Kidney (tissue), 14 donors: ENCODE measurements around the gene IL17C. TPM values are rescaled to one million over a fixed set of nuclear protein-coding genes. Genes with fewer than 3 reads are reported as not detected.
"Not testable (repeated sequence)": the region's sequence is repeated elsewhere in the genome, so short reads cannot be mapped to it uniquely, and the experiment has no call there.

ENCODE experiments used
- DNase-seq, 5 donors: peaks; one replicate each; pipeline ENCODE4 v3.0.0-alpha.2; 2013 to 2020
- FAIRE-seq: peaks from 2 replicates; lab custom pipeline; 2012; peaks lifted over from hg19 to GRCh38; lab: Jason Lieb, UNC
- H3K27ac ChIP-seq, 2 donors: one replicate each; pipeline ENCODE4 v1.7.0; 2013; ENCODE audit warnings: low read depth in 2 of 2, low read length in 2 of 2, inconsistent platforms in 1 of 2
- H3K27me3 ChIP-seq: one replicate; pipeline ENCODE4 v1.7.1; 2013; ENCODE audit warnings: low read length, inconsistent platforms; ENCODE audit not compliant: control insufficient read depth, insufficient read depth
- H3K36me3 ChIP-seq, 3 donors: one replicate each; pipeline versions ENCODE4 v1.7.0 to v1.7.1; 2013; ENCODE audit warnings: low read length in 3 of 3, control low read depth in 1 of 3, inconsistent platforms in 1 of 3; ENCODE audit not compliant: insufficient read depth in 3 of 3, control insufficient read depth in 2 of 3
- H3K4me1 ChIP-seq, 3 donors: one replicate each; pipeline versions ENCODE4 v1.7.0 to v1.7.1; 2013; ENCODE audit warnings: low read length in 3 of 3, inconsistent platforms in 1 of 3, low read depth in 1 of 3; ENCODE audit not compliant: control insufficient read depth in 2 of 3, insufficient read depth in 2 of 3
- H3K4me3 ChIP-seq, 3 donors: one replicate each; pipeline versions ENCODE4 v1.7.0 to v1.8.1; 2013; ENCODE audit warnings: low read length in 3 of 3, control low read depth in 1 of 3, inconsistent platforms in 1 of 3
- H3K9ac ChIP-seq, 3 donors: one replicate each; pipeline versions ENCODE4 v1.7.0 to v1.7.1; 2013; ENCODE audit warnings: low read length in 3 of 3, control low read depth in 1 of 3, inconsistent platforms in 1 of 3
- H3K9me3 ChIP-seq, 3 donors: one replicate each; pipeline versions ENCODE4 v1.7.0 to v1.7.1; 2013; ENCODE audit warnings: low read length in 3 of 3, control low read depth in 1 of 3, inconsistent platforms in 1 of 3; ENCODE audit not compliant: control insufficient read depth in 2 of 3, insufficient read depth in 1 of 3
- intact Hi-C: fragments of 100-400 bp; cut with DNase I; formaldehyde crosslinking; loops from one replicate; pipeline ENCODE4 v1.11.1; 2022
- polyA plus RNA-seq: library from polyadenylated mRNA; stranded (reverse); fragments of 350-450 nt; fragmentation: Illumina TruSeq; extraction: RNeasy Lipid Tissue Mini Kit (QIAGEN cat#74804); gene quantifications from one replicate; pipeline ENCODE4 v1.2.3, GENCODE V29; 2014; ENCODE audit warnings: low read depth, low replicate concordance; ENCODE audit not compliant: insufficient read depth
- total RNA-seq: library from RNA; stranded (reverse); fragmentation: NEBNext Ultra II Directional; extraction: Animal tissue kit (Norgen Biotek cat#: 25700); gene quantifications from one replicate; pipeline ENCODE4 v1.2.1, GENCODE V29; 2021
- TF ChIP-seq, protein P1 (sequence below): IDR thresholded peaks from 3 replicates; pipeline ENCODE4 v1.5.1; 2012; ENCODE audit warnings: mild to moderate bottlenecking, moderate library complexity, borderline replicate concordance; ENCODE audit not compliant: insufficient read depth; ENCODE audit errors: extremely low read depth
- donor health status: control.
- donor health status: control.
- donor health status: control.
- donor health status: control.
- donor health status: control.
- donor health status: DM: yes; HTN: yes; CAD: no.
- donor health status: Normal renal cell carcinoma (clear cell type).

IL17C gene
- total and polyA plus RNA-seq, 2 donors from 2014 or later = not detected

DNA sequence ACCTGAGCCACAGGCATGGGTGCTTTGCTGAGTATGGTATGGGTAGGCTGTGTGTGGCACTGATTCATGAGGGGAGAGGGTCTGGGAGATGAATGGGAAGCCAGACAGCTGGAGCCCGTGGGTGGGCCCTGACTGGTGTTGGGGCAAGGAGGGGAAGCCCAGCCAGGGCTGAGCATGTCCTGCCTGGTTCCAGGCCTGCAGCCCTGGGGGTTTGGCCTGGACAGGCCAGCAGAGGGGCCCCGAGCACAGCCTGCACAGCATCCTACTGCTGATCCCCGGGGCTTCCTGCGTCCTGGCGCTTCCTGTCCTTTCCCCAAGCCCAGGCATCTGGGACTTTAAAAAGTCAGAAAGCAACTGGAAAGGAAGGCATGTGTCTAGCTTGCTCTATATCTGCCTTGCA is 29.1 kb downstream of the IL17C start:
- FAIRE-seq (no peak), DNase-seq (no peak)
- Histone ChIP-seq H3K36me3 (no peaks in the 10 kb centered on the region), H3K4me1 (no peaks in the 10 kb centered on the region), H3K9me3 (no peaks in the 10 kb centered on the region), H3K27ac (no peak overlapping the region), H3K27me3 (no peaks in the 10 kb centered on the region), H3K4me3 (no peak overlapping the region), H3K9ac (no peak overlapping the region)
- intact Hi-C loops = no loop called here
- TF ChIP-seq, protein P1, sequence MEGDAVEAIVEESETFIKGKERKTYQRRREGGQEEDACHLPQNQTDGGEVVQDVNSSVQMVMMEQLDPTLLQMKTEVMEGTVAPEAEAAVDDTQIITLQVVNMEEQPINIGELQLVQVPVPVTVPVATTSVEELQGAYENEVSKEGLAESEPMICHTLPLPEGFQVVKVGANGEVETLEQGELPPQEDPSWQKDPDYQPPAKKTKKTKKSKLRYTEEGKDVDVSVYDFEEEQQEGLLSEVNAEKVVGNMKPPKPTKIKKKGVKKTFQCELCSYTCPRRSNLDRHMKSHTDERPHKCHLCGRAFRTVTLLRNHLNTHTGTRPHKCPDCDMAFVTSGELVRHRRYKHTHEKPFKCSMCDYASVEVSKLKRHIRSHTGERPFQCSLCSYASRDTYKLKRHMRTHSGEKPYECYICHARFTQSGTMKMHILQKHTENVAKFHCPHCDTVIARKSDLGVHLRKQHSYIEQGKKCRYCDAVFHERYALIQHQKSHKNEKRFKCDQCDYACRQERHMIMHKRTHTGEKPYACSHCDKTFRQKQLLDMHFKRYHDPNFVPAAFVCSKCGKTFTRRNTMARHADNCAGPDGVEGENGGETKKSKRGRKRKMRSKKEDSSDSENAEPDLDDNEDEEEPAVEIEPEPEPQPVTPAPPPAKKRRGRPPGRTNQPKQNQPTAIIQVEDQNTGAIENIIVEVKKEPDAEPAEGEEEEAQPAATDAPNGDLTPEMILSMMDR = no peak

DNA sequence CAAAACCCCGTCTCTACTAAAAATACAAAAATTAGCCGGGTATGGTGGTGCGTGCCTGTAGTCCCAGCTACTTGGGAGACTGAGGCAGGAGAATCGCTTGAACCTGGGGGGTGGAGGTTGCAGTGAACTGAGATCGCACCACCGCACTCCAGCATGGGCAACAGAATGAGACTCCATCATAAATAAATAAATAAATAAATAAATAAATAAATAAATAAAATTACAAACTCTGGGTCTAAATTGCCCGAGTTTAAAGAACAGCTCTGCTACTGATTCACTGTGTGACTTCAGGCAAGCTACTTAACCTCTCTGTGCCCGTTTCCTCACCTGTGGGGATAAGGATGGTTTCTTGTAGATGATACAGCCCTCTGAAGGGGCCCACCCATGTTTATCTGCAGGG is 31.1 kb downstream of the IL17C start:
- H3K27ac ChIP-seq, intact Hi-C loops, DNase-seq, H3K4me3 ChIP-seq, H3K4me1 ChIP-seq, FAIRE-seq, H3K9me3 ChIP-seq, H3K9ac ChIP-seq, H3K27me3 ChIP-seq, H3K36me3 ChIP-seq: not testable (repeated sequence)

DNA sequence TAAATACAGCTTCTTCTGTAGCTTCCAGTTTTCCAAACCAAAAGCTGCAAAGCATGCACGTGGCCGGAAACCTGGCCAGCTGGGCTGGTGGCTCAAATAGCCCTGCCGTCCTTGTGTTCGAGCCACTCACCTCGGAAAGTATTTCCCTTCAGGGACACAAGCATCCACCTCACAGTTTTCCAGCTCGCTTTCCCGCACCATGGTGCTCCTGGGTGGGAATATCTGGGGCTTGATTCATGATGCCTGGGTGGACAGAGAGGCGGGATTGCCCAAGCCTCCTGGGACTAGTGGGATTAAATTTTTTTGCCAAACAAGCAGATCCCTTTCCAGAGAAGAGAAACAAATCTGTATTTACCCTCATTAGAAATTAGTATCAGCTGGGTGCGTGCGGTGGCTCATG is 31.6 kb downstream of the IL17C start:
- TF ChIP-seq, protein P1 = no peak
- Histone ChIP-seq H3K4me3 (no peak overlapping the region), H3K27ac (no peak overlapping the region), H3K9ac (no peak overlapping the region), H3K9me3 (no peaks in the 10 kb centered on the region), H3K36me3 (no peaks in the 10 kb centered on the region), H3K4me1 (no peaks in the 10 kb centered on the region), H3K27me3 (no peaks in the 10 kb centered on the region)
- intact Hi-C loops = no loop called here
- FAIRE-seq = no peak
- DNase-seq = no peak

DNA sequence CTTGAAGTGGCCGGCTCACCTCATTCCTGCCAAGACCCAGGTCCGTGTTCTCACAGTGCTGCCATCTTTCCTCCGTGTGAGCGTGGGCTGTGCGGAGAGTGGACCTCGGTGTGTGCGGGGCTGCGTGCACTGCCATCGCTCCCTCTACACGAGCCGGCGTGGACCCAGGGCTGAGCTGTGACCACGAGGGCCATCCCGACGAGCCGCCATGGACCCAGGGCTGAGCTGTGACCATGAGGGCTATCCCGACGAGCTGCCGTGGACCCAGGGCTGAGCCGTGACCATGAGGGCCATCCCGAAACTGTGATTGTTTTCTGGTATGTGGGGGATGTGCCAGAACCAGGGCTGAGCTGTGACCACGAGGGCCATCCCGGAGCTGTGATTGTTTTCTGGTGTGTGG is 33.4 kb downstream of the IL17C start:
- intact Hi-C loops = no loop called here
- Histone ChIP-seq H3K9me3 (no peaks in the 10 kb centered on the region), H3K36me3 (no peaks in the 10 kb centered on the region), H3K9ac (no peak overlapping the region), H3K4me3 (no peak overlapping the region), H3K27me3 (no peaks in the 10 kb centered on the region), H3K27ac (no peak overlapping the region), H3K4me1 (no peaks in the 10 kb centered on the region)
- TF ChIP-seq, protein P1 = no peak
- DNase-seq = no peak
- no peak for FAIRE-seq
